ENCODE data around the gene PTGER1.

DNA sequence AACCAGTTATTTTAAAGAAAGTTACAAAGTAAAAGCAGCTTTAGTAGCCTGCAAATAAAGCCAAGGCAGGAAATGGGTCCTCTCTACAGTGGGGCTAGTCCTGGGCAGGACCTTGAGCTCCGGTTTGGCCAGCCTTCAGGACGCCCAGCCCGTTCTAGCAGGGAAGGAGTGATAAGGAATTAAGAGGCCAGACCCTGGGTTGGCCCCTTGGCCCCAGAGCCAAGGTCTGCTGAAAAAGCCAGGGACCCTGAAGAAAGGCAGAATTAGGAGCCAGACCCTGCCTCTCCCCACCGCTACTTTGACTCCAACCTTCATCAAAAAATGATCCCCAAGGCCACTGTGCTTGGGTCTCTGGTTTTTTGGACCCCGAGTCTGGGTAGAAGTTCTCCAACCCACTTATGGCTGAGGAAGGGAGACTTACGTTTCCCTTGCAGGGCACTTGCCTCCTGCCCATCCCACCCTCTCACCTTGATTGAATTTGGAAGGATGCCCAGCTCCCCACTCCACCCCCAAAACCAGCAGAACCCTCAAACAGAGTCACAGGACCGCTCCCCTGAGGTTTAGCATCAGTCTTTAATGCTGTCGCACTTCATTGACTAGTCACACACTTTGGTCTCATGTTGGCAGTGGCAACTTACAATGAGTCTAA lies 39.2 kb upstream of the PTGER1 start:
- TF ChIP-seq RAD21 (CRISPR knock-in tag; IDR thresholded peaks at IDR 0.05) (0 out of 2 replicates have a peak, but pooled peaks have one; percentile 6), CTCF (CRISPR knock-in tag; IDR thresholded peaks at IDR 0.05) (no peak), ZNF747 (CRISPR knock-in tag; IDR thresholded peaks at IDR 0.05; ENCODE audit: borderline replicate concordance) (no peak), TARDBP (CRISPR knock-in tag; IDR thresholded peaks at IDR 0.05) (no peak), ZFP36 (IDR thresholded peaks at IDR 0.05; ENCODE audit: borderline replicate concordance, low read depth, low read length, partially characterized antibody) (no peak), CBX2 (IDR thresholded peaks at IDR 0.05; ENCODE audit: low read depth, low read length) (no peak), CBX2 (CRISPR knock-in tag; IDR thresholded peaks at IDR 0.05; ENCODE audit: low read depth) (no peak), SP1 (IDR thresholded peaks at IDR 0.05) (no peak), SP1 (CRISPR knock-in tag; IDR thresholded peaks at IDR 0.05) (no peak), ATF1 (CRISPR knock-in tag; IDR thresholded peaks at IDR 0.05) (no peak), IRF2 (CRISPR knock-in tag; IDR thresholded peaks at IDR 0.05) (no peak), ZNF335 (CRISPR knock-in tag; IDR thresholded peaks at IDR 0.05) (no peak)
